ENCODE results near the gene SFSWAP. TPM values are rescaled to one million over a fixed set of nuclear protein-coding genes. Genes with fewer than 3 reads are reported as not detected.

Gene SFSWAP
- total RNA-seq, 1 experiment from 2014 or later, result 76.3 TPM

DNA sequence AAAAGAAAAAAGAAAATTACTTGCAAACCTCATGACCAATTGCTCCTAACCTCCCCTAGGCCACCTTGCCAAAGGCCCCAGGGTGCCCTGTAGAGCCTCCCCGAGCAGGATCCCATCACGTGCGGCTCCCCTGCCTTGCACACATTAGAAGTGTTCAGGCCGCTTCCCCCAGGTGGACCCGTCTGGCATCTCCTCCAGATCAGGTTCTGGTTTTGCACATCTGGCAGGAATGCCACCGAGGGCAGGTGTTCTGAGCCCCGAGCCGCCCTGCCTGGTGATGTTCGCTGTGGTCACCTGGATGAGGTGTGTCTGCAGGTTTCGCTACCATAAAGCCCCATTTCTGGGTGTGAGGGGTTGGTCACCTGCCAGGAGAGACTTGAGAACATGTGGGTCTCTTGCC lies 136.6 kb downstream of the SFSWAP start:
- ChIA-PET CTCF (no interaction called here), POLR2A (no interaction called here)
- DNase-seq (ENCODE audit: low spot score) (no peak), ATAC-seq (no peak)
- H3K4me3 Mint-ChIP-seq, result no peak overlapping the region
- no peaks in the 10 kb centered on the region for H3K27me3 Mint-ChIP-seq (ENCODE audit: low read depth)
- TF ChIP-seq CDX4 (CRISPR knock-in tag; IDR thresholded peaks at IDR 0.05; ENCODE audit: borderline replicate concordance) (no peak), CREM (CRISPR knock-in tag; IDR thresholded peaks at IDR 0.05) (no peak), ZNF219 (CRISPR knock-in tag; IDR thresholded peaks at IDR 0.05; ENCODE audit: borderline replicate concordance) (no peak), ESRRA (CRISPR knock-in tag; IDR thresholded peaks at IDR 0.05; ENCODE audit: borderline replicate concordance) (no peak), EMX1 (CRISPR knock-in tag; IDR thresholded peaks at IDR 0.05) (no peak), RELA (CRISPR knock-in tag; IDR thresholded peaks at IDR 0.05; ENCODE audit: borderline replicate concordance) (no peak), ZNF121 (CRISPR knock-in tag; IDR thresholded peaks at IDR 0.05) (no peak), ZNF425 (CRISPR knock-in tag; conservative IDR thresholded peaks at IDR 0.05) (no peak), ATF6 (CRISPR knock-in tag; IDR thresholded peaks at IDR 0.05) (no peak), CREB1 (CRISPR knock-in tag; IDR thresholded peaks at IDR 0.05) (no peak), NFYB (CRISPR knock-in tag; conservative IDR thresholded peaks at IDR 0.05; ENCODE audit: low read depth) (no peak), TEAD4 (CRISPR knock-in tag; IDR thresholded peaks at IDR 0.05) (no peak)
- TF ChIP-seq, protein P1, sequence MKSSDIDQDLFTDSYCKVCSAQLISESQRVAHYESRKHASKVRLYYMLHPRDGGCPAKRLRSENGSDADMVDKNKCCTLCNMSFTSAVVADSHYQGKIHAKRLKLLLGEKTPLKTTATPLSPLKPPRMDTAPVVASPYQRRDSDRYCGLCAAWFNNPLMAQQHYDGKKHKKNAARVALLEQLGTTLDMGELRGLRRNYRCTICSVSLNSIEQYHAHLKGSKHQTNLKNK (CRISPR knock-in tag; IDR thresholded peaks at IDR 0.05), result no peak
- TF ChIP-seq, protein P2, sequence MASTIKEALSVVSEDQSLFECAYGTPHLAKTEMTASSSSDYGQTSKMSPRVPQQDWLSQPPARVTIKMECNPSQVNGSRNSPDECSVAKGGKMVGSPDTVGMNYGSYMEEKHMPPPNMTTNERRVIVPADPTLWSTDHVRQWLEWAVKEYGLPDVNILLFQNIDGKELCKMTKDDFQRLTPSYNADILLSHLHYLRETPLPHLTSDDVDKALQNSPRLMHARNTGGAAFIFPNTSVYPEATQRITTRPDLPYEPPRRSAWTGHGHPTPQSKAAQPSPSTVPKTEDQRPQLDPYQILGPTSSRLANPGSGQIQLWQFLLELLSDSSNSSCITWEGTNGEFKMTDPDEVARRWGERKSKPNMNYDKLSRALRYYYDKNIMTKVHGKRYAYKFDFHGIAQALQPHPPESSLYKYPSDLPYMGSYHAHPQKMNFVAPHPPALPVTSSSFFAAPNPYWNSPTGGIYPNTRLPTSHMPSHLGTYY (CRISPR knock-in tag; IDR thresholded peaks at IDR 0.05), result no peak
- TF ChIP-seq, protein P3, sequence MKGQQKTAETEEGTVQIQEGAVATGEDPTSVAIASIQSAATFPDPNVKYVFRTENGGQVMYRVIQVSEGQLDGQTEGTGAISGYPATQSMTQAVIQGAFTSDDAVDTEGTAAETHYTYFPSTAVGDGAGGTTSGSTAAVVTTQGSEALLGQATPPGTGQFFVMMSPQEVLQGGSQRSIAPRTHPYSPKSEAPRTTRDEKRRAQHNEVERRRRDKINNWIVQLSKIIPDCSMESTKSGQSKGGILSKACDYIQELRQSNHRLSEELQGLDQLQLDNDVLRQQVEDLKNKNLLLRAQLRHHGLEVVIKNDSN (CRISPR knock-in tag; IDR thresholded peaks at IDR 0.05), result no peak
- H3K36me3 Mint-ChIP-seq, result peaks cover 23% of the 10 kb centered on the region
- no peaks in the 10 kb centered on the region for H3K4me1 Mint-ChIP-seq
- no peak overlapping the region for H3K27ac Mint-ChIP-seq
- no peaks in the 10 kb centered on the region for H3K9me3 Mint-ChIP-seq

DNA sequence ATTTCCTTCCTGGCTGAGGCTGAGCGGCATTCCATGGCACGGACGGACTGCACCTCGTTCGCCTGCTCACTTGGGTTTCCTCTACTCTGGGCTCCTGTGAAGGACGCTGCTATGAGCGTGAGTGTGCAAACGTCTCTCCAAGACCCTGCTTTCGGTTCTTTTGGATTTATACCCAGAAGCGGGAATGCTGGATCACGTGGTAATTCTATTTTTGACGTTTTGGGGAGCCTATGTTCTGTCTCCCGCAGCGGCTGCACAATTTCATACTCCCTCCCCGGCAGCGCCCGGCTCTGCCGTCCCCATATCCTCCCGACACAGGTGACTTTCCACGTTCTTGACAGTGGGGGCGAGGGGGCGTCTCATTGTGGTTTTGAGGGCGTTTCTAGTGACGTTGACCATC lies 137.9 kb downstream of the SFSWAP start:
- ChIA-PET CTCF (no interaction called here), POLR2A (no interaction called here)
- no peak overlapping the region for H3K4me3 Mint-ChIP-seq
- H3K9me3 Mint-ChIP-seq, result no peaks in the 10 kb centered on the region
- H3K4me1 Mint-ChIP-seq, result no peaks in the 10 kb centered on the region
- no peak for ATAC-seq
- no peaks in the 10 kb centered on the region for H3K27me3 Mint-ChIP-seq (ENCODE audit: low read depth)
- H3K36me3 Mint-ChIP-seq, result peaks cover 23% of the 10 kb centered on the region
- no peak for DNase-seq (ENCODE audit: low spot score)
- no peak overlapping the region for H3K27ac Mint-ChIP-seq
- no peak for TF ChIP-seq ZNF219 (CRISPR knock-in tag; IDR thresholded peaks at IDR 0.05; ENCODE audit: borderline replicate concordance)
- no peak for TF ChIP-seq ZNF317 (CRISPR knock-in tag; IDR thresholded peaks at IDR 0.05; ENCODE audit: borderline replicate concordance, low read depth)
- TF ChIP-seq FOXJ3 (CRISPR knock-in tag; IDR thresholded peaks at IDR 0.05; ENCODE audit: borderline replicate concordance), result no peak
- TF ChIP-seq MXD4 (CRISPR knock-in tag; IDR thresholded peaks at IDR 0.05; ENCODE audit: borderline replicate concordance), result no peak
- TF ChIP-seq ZNF423 (CRISPR knock-in tag; IDR thresholded peaks at IDR 0.05), result no peak
- TF ChIP-seq NR1H2 (CRISPR knock-in tag; IDR thresholded peaks at IDR 0.05), result no peak
- TF ChIP-seq, protein P4, sequence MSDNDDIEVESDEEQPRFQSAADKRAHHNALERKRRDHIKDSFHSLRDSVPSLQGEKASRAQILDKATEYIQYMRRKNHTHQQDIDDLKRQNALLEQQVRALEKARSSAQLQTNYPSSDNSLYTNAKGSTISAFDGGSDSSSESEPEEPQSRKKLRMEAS (CRISPR knock-in tag; IDR thresholded peaks at IDR 0.05), result no peak
- TF ChIP-seq NFYB (CRISPR knock-in tag; conservative IDR thresholded peaks at IDR 0.05; ENCODE audit: low read depth), result no peak
- TF ChIP-seq, protein P5, sequence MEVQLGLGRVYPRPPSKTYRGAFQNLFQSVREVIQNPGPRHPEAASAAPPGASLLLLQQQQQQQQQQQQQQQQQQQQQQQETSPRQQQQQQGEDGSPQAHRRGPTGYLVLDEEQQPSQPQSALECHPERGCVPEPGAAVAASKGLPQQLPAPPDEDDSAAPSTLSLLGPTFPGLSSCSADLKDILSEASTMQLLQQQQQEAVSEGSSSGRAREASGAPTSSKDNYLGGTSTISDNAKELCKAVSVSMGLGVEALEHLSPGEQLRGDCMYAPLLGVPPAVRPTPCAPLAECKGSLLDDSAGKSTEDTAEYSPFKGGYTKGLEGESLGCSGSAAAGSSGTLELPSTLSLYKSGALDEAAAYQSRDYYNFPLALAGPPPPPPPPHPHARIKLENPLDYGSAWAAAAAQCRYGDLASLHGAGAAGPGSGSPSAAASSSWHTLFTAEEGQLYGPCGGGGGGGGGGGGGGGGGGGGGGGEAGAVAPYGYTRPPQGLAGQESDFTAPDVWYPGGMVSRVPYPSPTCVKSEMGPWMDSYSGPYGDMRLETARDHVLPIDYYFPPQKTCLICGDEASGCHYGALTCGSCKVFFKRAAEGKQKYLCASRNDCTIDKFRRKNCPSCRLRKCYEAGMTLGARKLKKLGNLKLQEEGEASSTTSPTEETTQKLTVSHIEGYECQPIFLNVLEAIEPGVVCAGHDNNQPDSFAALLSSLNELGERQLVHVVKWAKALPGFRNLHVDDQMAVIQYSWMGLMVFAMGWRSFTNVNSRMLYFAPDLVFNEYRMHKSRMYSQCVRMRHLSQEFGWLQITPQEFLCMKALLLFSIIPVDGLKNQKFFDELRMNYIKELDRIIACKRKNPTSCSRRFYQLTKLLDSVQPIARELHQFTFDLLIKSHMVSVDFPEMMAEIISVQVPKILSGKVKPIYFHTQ (CRISPR knock-in tag; IDR thresholded peaks at IDR 0.05), result no peak
- TF ChIP-seq, protein P6, sequence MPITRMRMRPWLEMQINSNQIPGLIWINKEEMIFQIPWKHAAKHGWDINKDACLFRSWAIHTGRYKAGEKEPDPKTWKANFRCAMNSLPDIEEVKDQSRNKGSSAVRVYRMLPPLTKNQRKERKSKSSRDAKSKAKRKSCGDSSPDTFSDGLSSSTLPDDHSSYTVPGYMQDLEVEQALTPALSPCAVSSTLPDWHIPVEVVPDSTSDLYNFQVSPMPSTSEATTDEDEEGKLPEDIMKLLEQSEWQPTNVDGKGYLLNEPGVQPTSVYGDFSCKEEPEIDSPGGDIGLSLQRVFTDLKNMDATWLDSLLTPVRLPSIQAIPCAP (CRISPR knock-in tag; IDR thresholded peaks at IDR 0.05), result no peak
- no peak for TF ChIP-seq ZNF671 (CRISPR knock-in tag; IDR thresholded peaks at IDR 0.05)
